AG08395 (cell line): ENCODE results near the gene FBXO41.
"Not testable (repeated sequence)": the region's sequence is repeated elsewhere in the genome, so short reads cannot be mapped to it uniquely, and the experiment has no call there.

Experiments
- DNase-seq: peaks from one replicate; pipeline ENCODE4 v3.0.0; 2012; ENCODE audit warnings: mixed read lengths, low spot score

FBXO41 gene

DNA sequence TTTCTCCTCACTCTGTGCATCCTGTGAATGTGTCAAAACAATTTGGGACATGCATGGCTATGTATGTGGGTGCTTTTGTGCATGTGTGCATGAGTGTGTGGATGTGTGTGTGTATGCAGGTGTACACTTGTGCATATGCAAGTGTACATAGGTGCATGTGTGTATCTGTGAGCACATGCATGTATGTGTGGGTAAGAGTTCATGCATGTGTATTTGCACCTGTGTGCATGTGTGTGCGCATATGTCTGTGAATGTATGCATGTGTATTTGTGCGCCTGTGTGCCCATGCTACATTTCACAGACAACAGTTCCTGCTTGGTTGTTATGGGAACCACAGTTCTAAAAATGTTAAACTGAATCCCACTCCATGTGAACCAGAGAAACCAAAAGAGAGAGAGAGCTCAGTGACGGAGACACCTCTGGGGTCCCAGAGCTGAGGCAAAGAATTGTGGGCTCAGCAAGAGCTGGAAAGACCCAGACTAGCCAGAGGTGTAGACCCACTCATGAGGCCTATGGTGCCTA is 1.9 kb upstream of the FBXO41 start:
- no peak for DNase-seq

DNA sequence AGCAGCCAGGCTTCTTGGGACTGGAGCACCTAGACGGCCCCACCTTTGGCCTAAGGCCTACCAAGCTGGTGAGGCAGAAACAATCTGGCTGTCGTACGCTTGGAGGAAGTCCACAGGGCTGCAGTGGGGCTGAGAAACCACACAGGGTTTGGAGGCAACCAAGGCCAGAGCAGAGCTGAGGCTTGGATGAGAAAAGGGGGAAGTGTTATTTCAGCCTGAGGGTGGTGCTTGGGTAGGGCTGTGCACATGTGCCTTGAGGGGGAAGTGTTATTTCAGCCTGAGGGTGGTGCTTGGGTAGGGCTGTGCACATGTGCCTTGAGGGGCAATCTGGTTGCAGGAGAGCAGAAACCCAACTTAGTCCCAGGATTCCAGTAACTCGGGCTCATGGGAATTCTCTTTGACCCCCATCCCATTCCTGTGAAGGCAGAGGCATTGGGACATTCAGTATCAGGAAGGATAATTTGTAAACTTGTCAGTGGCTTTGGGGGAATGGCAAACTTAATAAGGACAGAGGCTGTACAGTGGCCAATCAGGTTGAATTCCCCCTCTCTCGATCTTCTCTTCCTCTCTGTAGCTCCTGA is 971 bp upstream of the FBXO41 start:
- no peak for DNase-seq

DNA sequence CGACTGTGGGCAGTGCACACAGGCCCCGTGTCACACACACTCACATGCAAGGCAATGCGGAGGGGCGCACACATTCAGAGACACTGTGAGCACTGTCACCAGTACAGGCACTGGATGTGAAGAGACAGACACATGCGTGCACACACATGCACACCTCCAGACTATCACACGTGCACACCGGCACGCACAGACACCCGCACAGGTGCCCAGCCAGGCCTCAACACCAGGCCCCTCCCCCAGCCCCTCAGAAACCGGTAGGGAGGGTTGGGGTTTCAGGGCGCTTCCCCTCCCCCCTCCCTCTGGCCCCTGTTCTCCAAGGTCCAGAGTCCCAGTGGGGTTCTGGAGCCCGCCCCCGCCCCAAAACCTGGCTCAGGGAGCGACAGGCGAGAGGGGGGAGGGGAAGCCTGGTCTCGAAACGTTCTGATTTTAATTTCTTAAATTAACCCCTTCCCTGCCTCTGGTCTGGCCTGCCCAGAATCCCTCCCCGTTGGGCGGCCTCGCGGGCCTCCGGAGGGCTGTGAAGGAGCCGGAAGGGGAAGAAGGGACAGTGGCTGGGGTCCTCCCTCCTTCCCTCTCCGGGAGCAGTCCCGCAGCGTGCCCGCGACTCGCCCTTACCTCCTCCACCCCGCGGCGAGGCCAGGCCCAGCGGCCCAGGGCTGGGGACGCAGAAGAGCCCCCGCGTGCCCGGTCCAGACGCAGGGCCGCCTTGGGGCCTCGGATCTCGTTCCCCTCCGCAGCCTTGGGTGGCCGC is 558 bp downstream of the FBXO41 start:
- DNase-seq = no peak

DNA sequence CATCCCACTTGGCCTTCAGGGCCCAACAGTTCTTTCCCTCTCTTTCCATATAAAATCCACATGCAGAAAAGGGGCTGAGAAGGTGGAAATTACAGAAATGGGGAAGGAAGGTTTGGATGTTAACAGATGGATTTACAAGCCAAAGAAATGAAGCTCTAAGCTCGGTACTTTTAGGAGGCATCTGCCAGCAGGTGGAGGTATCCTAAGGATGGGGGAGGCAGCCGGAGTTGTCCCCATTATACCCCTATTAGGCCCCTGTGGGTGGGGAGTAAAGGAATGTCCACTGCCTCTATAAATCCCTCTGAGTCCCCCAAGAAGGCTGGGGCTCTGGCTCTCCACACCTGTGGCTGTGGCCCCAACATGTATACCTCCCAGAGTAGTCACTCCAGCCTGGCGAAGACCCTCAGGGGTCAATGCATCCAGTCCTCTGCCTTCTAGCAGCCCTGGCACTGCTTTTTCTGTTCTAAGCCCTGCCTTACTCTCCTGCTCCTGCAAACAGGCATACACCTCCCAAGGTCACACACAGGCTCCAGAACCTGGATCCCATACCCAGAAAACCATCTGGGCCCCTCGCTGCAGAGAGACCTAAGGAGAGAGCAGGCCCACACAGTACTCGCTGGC is 1.2 kb downstream of the FBXO41 start:
- no peak for DNase-seq

DNA sequence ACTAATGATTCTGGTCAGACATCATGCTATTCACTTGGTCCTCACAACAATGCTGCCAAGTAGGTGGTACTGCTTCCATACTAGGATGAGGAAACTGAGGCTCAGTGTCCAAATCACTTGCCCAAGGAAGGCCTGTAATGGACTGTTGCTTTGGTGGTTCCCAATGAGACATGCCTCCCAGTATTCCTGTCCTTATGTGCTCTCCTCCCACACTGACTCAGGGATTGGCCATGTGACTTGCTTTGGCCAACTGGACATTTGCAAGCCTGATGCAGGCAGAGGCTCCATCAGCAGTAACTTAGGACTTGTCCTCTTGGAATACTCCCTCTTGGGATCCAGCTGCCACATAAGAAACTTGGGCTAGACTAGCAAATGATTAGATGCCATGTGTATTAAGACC is 3.0 kb downstream of the FBXO41 start:
- DNase-seq = no peak

DNA sequence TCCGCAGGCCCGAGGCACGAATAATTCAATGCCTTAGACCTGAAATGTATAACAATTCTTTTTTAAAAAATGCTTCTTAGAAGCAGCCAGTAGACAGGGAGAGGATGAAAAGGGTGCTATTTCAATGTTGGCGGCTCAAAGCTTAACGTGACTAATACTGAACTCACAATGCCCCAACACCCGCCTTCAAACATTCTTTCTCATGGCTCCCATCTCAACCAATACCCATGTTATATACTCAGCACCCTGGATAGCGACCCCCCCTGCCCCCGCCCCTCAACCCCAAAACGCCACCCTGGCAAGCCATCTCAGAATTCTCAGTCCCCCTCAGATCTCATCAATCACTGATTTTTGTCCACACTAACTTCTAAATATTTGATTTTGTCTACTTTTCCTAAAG is 4.4 kb downstream of the FBXO41 start:
- DNase-seq = no peak

DNA sequence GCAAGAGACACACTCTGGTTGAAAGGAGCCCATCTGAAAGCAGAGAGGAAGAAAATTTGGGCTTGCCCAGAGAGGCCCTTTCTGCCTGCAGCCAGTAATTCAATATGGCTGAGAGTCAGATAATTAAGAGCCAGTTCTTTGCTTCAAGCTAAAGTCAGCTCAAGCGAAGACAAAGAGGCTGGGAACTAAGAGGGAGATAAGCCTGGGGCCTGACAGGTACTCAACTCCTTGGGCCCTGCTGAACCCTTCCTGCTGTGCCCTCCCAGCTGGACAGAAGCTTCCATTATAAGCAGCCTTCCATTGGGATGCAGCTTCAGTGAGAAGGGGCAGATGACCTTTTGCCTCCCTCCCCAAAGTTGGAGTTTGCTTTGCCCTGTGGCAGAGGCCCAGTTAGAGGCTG is 12.0 kb downstream of the FBXO41 start:
- DNase-seq = no peak

DNA sequence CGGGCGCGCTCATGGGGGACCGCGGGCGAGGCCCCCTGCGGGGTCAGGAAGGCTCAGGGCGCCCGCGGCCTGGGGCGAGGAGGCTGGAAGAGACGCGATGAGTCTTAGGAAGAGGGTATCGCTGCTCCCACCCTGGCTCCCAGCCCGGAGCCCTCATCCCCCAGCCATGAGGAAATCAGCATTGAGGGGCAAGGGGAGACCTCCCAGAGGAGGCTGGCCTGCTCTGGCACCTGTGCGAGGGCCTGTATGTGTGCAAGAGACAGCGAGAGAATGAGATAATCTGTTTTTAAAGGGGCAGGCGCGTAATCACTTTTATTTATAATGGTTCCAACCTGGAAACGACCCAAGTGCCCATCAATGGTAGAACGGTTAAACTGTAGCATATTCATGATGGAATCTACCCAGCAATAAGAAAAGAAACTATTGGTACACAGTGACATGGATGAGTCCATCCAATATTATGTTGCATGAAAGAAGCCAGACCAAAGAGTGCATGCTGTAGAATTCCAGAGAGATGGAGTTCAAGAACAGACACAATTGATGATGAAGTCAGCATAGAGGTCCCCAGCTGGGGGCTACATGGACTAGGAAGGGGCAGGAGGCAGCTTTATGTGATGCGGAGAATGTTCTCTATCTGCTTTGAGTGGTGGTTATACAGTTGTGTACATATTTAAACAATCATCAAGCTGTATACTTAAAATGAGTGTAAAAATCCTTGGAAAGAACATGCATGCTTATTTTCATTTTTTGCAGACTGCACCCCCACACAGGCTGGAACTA is 14.4 kb downstream of the FBXO41 start:
- no peak for DNase-seq

DNA sequence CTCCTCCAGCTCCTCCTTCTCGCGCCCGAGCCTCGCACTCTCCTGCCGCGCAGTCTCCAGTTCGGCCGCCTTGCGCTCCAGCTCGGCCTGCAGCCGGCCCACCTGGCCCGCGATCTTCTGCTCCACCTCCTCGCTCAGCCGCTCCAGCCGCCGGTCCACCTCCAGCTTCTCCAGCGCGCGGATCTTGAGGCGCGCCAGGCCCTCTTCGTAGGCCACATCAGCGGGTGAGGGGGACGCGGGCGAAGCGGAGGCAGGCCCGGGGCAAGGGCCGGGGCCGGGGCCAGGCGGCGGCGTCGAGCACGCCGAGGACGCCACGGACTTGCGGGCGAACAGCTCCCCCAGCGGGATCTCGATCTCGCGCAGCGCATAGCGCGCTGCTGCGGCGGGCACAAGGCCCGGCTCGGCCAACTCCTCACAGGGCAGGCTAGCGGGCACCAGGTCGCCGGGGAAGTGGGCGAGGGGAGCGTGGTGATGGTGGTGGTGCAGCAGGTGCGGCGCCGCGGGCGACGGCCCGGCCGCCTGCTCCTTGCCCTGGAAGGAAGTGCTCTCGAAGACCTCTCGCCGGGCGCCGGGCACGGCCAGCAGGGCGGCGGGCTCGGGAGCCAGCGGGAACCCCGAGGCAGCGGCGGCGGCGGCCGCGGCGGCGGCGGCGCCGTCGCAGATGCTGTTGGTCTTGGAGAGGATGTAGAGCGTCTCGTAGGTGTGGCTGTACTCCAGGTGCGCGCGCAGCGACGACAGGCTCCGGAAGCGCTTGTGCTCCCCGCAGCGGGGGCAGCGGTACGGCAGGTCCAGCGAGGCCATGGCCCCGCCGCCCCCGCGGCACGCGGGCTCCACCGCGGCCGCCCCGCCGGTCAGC is 15.2 kb downstream of the FBXO41 start:
- DNase-seq = peak; percentile 26

DNA sequence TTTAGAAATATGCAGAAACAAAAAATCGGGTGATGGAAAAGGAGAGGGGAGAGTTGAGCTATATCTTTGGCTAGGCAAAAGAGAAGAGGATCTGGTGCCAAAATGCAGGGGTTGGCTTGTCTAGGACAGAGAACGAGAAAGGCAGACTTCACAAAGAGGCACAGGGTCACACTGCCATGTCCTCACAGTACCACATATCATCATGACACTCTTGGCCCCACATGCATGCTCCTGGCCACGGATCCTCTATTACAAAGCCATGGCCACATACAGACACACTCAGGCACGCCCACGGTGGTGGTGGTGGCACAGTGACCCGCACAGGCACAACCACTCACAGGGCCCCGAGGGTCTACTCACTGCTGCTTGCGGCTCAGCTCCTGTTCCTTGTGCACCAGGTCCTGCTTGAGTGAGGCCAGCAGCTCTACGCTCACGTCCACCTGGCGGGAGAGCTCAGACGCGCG is 15.9 kb downstream of the FBXO41 start:
- DNase-seq = no peak

DNA sequence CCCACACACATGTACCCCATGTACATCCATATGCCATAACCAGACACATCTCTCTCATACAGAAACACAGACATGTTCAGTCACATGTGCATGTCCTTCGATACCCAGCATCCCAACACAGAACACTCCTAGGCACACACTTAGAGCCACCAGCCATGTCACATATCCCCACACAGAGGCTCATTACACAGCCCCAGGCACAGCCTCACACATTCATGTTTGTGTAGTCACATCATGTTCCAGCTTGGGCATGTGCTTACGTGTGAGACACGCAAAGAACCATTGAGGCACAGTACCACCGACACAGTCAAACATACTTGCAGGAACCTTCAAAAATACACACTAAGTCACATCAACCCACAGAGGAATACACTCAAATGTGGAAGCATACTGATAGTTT is 17.3 kb downstream of the FBXO41 start:
- no peak for DNase-seq

DNA sequence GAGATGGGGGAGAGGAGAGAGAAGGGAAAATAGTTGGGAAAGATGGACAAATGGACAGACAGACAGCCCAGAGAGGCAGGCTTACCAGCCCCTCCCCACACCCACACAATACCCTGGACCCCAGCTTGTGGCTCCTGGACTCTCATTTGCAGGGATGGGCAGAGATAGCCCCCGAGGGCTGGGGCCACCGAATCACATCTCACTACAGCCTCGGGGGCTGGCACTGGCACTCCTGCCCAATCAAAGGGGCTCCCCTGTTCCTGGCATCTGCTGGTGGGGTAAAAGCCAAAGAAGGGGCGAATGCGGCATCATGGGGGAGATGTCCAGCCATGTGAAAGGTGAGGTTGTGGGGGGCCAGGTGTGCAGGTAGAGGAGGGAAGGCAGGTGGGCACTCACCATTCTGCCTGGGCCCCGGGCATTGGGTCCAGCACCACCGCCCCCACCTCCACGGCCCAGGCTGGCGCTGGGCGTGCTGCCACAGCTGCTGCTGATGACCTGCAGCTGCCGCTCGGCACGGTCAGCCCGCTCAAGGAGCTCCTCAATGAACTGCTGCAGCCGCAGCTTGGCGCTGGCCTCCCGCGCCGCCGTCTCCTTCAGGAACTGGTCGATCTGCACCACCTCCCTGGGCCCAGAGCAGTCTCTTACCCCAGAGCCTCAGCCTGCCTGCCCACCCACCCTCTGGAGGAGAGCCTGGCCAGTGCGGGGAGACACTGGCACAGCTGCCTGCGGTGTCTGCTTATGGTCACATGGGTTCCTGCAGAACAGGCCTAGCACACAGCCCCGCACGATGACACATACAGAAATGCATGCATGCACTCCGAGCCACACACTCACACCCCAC is 18.0 kb downstream of the FBXO41 start:
- no peak for DNase-seq

DNA sequence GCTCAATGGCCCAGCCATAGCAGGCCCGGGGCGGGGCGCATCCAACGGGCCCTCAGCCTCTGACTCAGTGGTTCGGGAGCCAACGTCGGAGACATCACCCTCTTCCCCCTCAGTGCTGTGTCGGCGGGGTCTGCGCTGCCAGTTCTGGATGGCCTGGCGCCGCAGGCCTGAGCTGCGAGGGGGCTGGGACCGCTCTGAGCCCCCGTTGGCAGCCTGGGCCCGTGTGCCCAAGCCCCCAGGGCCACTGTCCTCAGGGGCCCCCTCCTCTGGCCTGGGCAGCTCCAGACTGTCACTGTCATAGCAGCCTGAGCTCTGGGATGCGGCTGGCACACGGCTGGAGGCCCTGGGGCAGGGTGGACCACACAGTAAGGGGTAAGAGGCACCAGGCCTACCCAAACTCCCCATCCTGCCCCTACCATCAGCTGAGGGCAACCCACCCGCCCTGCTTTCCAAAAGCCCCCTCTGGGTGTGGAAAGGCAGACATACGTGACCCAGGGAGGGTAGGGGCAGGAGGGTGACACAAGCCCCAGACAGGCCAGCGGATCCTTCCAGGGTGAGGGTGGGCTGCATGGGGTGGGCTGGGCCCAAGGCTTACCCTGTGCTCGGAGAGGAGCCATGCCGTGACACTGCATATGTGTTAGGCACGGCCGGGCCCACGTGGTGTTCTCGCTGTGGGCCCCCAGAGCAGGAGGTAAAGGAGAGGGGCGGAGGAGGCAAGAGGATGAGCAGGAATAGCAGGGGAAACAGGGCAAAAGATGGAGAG is 18.8 kb downstream of the FBXO41 start:
- DNase-seq = no peak

DNA sequence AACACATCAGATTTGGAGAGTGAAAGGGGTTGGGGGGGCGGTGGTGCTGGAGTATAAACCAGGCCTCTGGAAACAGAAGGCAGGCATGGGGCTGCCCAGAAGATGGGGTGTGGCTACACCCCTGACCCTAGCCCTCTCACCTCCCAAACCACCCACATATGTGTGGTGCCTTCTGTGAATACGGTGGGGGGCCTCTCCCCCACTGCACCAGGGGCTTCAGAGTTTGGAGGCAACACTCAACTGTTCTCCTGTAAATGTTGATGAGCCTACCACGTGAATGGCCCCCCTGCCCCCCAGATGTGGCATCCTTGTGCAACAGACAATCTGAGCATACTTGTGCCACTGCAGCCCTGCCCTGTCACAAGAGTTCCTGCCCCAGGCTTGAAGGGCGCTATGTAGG is 19.5 kb downstream of the FBXO41 start:
- no peak for DNase-seq

DNA sequence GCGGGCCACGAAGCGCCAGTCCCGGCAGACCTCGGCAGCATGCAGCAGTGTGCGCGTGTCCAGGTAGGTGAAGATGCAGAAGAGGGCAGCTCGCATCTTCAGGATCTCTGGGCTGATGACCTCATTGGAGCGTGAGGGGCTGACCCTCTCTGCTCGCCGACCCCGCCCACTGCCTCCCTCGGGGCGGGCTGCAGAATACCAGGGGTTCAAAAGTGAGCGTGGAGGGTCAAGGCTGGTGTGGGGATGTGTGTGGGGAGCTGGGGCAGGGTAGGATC is 20.0 kb downstream of the FBXO41 start:
- no peak for DNase-seq

DNA sequence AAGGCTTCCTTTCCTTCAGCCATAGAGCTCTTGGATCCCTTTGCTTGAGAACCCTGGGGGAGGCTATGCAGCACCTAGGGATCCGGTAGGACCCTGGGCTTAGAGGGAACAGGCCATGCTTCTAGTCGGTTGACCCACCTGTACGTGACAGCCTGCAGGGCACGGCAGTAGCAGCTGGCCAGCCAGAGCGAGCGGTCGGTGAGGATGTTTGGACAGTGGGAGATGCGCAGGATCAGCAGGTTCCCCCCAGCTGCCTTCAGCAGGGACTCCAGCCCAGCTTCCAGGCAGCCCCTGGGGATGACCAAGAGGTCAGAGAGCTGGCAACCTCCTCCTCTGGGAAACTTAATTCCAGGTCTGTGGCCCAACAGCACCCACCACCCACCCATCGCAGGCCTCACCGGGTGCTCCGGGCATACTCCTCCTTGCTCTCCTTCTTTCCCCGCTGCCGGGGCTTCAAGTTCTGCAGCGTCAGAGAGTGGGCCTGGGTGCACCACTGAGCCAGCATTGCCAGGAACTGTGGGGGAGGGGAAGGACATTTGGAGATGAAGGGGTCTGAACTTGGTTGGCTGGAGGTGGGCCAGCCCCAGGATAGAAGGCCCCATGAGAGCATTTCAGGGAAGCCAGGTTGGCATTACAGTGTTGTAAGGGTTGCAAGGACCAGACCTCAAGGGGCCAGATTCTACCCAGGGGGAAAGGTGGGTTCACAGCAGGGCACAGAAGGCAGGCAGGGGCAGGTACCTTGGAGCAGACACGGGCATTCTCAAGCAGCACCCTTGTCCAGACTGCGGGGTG is 20.5 kb downstream of the FBXO41 start:
- no peak for DNase-seq

DNA sequence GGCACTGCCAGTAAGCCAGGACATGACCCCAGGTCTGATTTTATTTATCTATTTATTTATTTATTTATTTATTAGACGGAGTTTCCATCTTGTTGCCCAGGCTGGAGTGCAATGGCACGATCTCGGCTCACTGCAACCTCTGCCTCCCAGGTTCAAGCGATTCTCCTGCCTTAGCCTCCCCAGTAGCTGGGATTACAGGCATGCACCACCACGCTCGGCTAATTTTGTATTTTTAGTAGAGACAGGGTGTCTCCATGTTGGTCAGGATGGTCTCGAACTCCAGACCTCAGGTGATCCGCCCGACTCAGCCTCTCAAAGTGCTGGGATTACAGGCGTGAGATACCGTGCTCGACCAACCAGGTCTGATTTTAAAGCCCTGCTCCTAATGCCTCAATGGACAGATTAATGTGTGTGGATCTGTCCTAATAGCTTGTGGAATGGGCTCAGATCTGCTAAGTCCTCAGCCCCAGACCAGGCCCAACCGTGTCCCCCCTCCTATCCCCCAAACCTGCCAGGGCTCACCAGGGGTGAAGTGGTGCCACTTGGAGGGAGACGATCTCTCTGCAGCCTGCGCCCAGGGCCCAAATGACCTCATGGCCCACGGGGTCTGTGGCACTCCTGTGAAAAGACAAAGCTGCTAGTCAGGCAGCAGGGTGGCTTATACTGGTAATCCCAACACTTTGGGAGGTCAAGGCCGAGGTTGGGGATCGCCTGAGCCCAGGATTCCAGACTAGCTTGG is 21.4 kb downstream of the FBXO41 start:
- not testable (repeated sequence) for DNase-seq

DNA sequence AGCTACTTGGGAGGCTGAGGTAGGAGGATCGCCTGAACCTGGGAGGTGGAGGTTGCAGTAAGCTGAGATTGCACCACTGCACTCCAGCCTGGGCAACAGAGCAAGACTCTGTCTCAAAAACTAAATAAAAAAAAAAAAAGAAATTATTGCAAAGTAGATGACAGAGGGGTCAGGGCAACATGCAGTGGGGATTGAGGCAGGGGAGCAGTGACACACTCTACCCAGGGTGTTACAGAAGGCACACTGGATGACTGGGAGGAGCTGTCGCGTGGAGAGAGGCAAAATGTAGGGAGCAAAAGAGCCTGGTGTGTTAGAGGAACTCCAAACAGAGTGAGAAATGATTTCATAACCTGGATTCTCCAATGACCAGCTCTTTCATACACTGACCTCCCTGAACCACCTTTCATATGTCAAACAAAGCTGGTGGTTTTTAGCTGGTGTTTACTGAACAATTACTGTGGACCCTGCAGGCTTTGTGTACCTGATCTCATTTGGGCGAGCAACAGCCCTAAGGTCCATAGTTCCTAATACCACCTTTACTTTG is 22.1 kb downstream of the FBXO41 start:
- DNase-seq = no peak
